Measurements from ENCODE around the gene HIGD2A. TPM values are rescaled to one million over a fixed set of nuclear protein-coding genes. Genes with fewer than 3 reads are reported as not detected.

Gene HIGD2A
- total and polyA plus RNA-seq, 9 of the 15 experiments (the other 6 are each of a cell fraction or from before 2014, with no cell fraction given), result 94.7 to 264 (median 163) TPM

DNA sequence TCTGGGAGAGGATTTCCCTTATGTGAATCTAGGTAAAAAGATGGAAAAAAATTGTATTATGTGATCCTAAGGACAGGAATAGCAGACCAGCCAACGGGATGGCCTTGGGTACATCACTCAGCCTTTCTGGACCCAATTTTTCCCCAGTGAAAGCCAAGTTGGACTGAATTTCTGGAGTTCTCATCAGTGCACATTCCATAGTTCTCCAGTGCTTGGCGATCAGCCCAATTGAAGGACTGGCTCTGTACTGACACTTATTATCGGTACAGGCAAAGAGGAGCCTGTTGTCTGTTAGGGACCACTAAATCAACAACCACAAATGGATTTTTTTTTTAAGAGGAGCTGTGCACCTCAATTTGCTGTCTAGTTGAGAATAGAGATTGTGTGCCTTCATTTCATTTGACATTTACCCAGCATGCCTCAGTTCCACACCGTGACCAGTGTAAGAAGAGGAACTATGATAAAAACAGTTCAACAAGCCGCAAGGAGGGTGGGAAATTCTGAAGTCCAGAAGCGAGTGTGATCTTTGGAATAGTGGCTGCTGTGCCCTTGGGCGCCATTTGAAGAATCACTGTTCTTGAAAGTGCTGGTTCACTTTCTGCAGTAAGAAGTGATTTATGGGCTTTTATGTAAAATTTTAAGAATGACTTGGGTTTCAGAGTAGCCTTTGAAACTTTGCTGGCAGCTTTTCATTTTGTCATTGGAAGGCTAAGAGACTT is 15.3 kb upstream of the HIGD2A start (continued):
- TF ChIP-seq YY1 (IDR thresholded peaks at IDR 0.05; ENCODE audit: borderline replicate concordance in 1 of 3, control insufficient read depth in 1 of 3, extremely low read depth in 1 of 3, insufficient read depth in 3 of 3, insufficient read length in 1 of 3, insufficient replicate concordance in 2 of 3, low read depth in 1 of 3, low read length in 2 of 3), result peak in 1 of 3 experiments; percentile 33
- TF ChIP-seq THRA (IDR thresholded peaks at IDR 0.05), result no peak
- TF ChIP-seq RBBP5 (IDR thresholded peaks at IDR 0.05; ENCODE audit: borderline replicate concordance, insufficient read depth, low read length, poor library complexity, severe bottlenecking), result no peak
- no peak for TF ChIP-seq ZFX (CRISPR knock-in tag; IDR thresholded peaks at IDR 0.05)
- peak; percentile 18 for TF ChIP-seq TBP (optimal IDR thresholded peaks at IDR 0.05; ENCODE audit: low read depth, low read length)
- 0 out of 2 replicates have a peak, but pooled peaks have one; percentile 58 for TF ChIP-seq ZNF766 (CRISPR knock-in tag; conservative IDR thresholded peaks at IDR 0.05)
- TF ChIP-seq TFAM (CRISPR knock-in tag; conservative IDR thresholded peaks at IDR 0.05), result no peak
- TF ChIP-seq ZNF395 (CRISPR knock-in tag; IDR thresholded peaks at IDR 0.05), result peak; percentile 43; the same call in 1 of the 2 replicates
- no peak for TF ChIP-seq JUNB (CRISPR knock-in tag; conservative IDR thresholded peaks at IDR 0.05)
- TF ChIP-seq GATA2 (CRISPR knock-in tag; IDR thresholded peaks at IDR 0.05), result no peak
- TF ChIP-seq, protein P1, sequence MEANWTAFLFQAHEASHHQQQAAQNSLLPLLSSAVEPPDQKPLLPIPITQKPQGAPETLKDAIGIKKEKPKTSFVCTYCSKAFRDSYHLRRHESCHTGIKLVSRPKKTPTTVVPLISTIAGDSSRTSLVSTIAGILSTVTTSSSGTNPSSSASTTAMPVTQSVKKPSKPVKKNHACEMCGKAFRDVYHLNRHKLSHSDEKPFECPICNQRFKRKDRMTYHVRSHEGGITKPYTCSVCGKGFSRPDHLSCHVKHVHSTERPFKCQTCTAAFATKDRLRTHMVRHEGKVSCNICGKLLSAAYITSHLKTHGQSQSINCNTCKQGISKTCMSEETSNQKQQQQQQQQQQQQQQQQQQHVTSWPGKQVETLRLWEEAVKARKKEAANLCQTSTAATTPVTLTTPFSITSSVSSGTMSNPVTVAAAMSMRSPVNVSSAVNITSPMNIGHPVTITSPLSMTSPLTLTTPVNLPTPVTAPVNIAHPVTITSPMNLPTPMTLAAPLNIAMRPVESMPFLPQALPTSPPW (CRISPR knock-in tag; IDR thresholded peaks at IDR 0.05), result no peak
- TF ChIP-seq HNRNPH1 (optimal IDR thresholded peaks at IDR 0.05; ENCODE audit: low read depth, low read length), result no peak
- TF ChIP-seq, protein P2, sequence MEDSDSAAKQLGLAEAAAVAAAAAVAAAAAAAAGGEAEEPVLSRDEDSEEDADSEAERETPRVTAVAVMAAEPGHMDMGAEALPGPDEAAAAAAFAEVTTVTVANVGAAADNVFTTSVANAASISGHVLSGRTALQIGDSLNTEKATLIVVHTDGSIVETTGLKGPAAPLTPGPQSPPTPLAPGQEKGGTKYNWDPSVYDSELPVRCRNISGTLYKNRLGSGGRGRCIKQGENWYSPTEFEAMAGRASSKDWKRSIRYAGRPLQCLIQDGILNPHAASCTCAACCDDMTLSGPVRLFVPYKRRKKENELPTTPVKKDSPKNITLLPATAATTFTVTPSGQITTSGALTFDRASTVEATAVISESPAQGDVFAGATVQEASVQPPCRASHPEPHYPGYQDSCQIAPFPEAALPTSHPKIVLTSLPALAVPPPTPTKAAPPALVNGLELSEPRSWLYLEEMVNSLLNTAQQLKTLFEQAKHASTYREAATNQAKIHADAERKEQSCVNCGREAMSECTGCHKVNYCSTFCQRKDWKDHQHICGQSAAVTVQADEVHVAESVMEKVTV (CRISPR knock-in tag; IDR thresholded peaks at IDR 0.05), result no peak
- no peak for TF ChIP-seq LARP7 (IDR thresholded peaks at IDR 0.05)
- no peak for TF ChIP-seq NRF1 (conservative IDR thresholded peaks at IDR 0.05 in 1 of 2, IDR thresholded peaks at IDR 0.05 in 1 of 2)
- TF ChIP-seq ZNF583 (CRISPR knock-in tag; IDR thresholded peaks at IDR 0.05), result no peak
- no peak for TF ChIP-seq ARID1B (IDR thresholded peaks at IDR 0.05)
- TF ChIP-seq CBX8 (IDR thresholded peaks at IDR 0.05; ENCODE audit: borderline replicate concordance, extremely low read depth, low read depth, low read length, poor library complexity, severe bottlenecking), result no peak
- TF ChIP-seq CBX3 (IDR thresholded peaks at IDR 0.05; ENCODE audit: borderline replicate concordance in 1 of 2, low read length in 2 of 2), result no peak
